Neural cell (in vitro differentiated cells): Measurements from ENCODE around the gene CDA. TPM values are rescaled to one million over a fixed set of nuclear protein-coding genes. Genes with fewer than 3 reads are reported as not detected.

Experiments used
- H2AFZ ChIP-seq: fragments of 200-600, 300-800 bp; sonication (generic), shearing (Covaris generic); 2 replicates; pipeline ENCODE4 v1.6.0; 2014; ENCODE audit warnings: low read depth, mild to moderate bottlenecking, antibody characterized with exemption, low read length, moderate library complexity
- H3F3A ChIP-seq: fragments of 200-600 bp; shearing (Covaris generic); 2 replicates; pipeline ENCODE4 v1.6.1; 2016; ENCODE audit warnings: mild to moderate bottlenecking, moderate library complexity, mixed read lengths, antibody characterized with exemption, low read length; ENCODE audit not compliant: insufficient read depth, poor library complexity, severe bottlenecking
- H3K27ac ChIP-seq: fragments of 200-600, 300-800 bp; sonication (generic), shearing (Covaris generic); 2 replicates; pipeline ENCODE4 v1.5.1; 2014; ENCODE audit warnings: mild to moderate bottlenecking, low read length, moderate library complexity
- H3K27me3 ChIP-seq: fragments of 300-800, 200-600 bp; sonication (generic), shearing (Covaris generic); 2 replicates; pipeline ENCODE4 v1.6.0; 2014; ENCODE audit warnings: mild to moderate bottlenecking, low read depth, low read length, moderate library complexity; ENCODE audit not compliant: insufficient read depth
- H3K36me3 ChIP-seq: fragments of 300-800, 200-600 bp; sonication (generic), shearing (Covaris generic); 2 replicates; pipeline ENCODE4 v1.5.1; 2014; ENCODE audit warnings: mild to moderate bottlenecking, antibody characterized with exemption, low read length, moderate library complexity; ENCODE audit not compliant: insufficient read depth
- H3K4me2 ChIP-seq: fragments of 300-800, 200-600 bp; sonication (generic), shearing (Covaris generic); 2 replicates; pipeline ENCODE4 v1.6.0; 2014; ENCODE audit warnings: mild to moderate bottlenecking, low read length
- H3K4me3 ChIP-seq: fragments of 300-800, 200-600 bp; sonication (generic), shearing (Covaris generic); 2 replicates; pipeline ENCODE4 v1.5.1; 2014; ENCODE audit warnings: mild to moderate bottlenecking, low read length, moderate library complexity
- H3K79me2 ChIP-seq: fragments of 200-600 bp; shearing (Covaris generic); replicated peaks from 2 replicates; pipeline ENCODE4 v1.6.0; 2014; ENCODE audit warnings: mild to moderate bottlenecking, low read length, moderate library complexity; ENCODE audit not compliant: insufficient read depth
- H3K9ac ChIP-seq: fragments of 300-800, 200-600 bp; sonication (generic), shearing (Covaris generic); 2 replicates; pipeline ENCODE4 v1.6.1; 2016; ENCODE audit warnings: mild to moderate bottlenecking, low read length, mixed read lengths
- H3K9me2 ChIP-seq: fragments of 200-600 bp; shearing (Covaris generic); 2 replicates; pipeline ENCODE4 v1.6.1; 2016; ENCODE audit warnings: mild to moderate bottlenecking, low read length, mixed read lengths; ENCODE audit not compliant: insufficient read depth
- H3K9me3 ChIP-seq: fragments of 200-600, 300-800 bp; sonication (generic), shearing (Covaris generic); 2 replicates; pipeline ENCODE4 v1.6.1; 2016; ENCODE audit warnings: mild to moderate bottlenecking, mixed run types, low read length, moderate library complexity, mixed read lengths
- H4K20me1 ChIP-seq: fragments of 200-600 bp; shearing (Covaris generic); 2 replicates; pipeline ENCODE4 v1.6.1; 2016; ENCODE audit warnings: mild to moderate bottlenecking, mixed run types; ENCODE audit not compliant: insufficient read depth
- EP300 ChIP-seq: fragments of 450-650 bp; conservative IDR thresholded peaks from 2 replicates; pipeline ENCODE4 v1.6.1; 2014; ENCODE audit warnings: antibody characterized with exemption, mild to moderate bottlenecking, moderate library complexity; ENCODE audit not compliant: poor library complexity, severe bottlenecking
- EZH2 ChIP-seq: fragments of 200-600, 300-800 bp; shearing (Covaris generic), sonication (generic); IDR thresholded peaks from 2 replicates; pipeline ENCODE4 v1.6.1; 2014; ENCODE audit warnings: antibody characterized with exemption, low read length, borderline replicate concordance, mild to moderate bottlenecking; ENCODE audit not compliant: insufficient read depth, poor library complexity, severe bottlenecking
- MXI1 ChIP-seq: fragments of 450-650 bp; conservative IDR thresholded peaks from 2 replicates; pipeline ENCODE4 v1.6.1; 2014; ENCODE audit warnings: antibody characterized with exemption, mild to moderate bottlenecking; ENCODE audit not compliant: poor library complexity, severe bottlenecking
- POLR2AphosphoS5 ChIP-seq: IDR thresholded peaks from 2 replicates; pipeline ENCODE4 v1.6.1; 2012
- RAD21 ChIP-seq: fragments of 450-650 bp; conservative IDR thresholded peaks from 2 replicates; pipeline ENCODE4 v1.6.1; 2014; ENCODE audit warnings: antibody characterized with exemption, mild to moderate bottlenecking, moderate library complexity
- SMC3 ChIP-seq: fragments of 450-650 bp; conservative IDR thresholded peaks from 2 replicates; pipeline ENCODE4 v1.6.1; 2014; ENCODE audit warnings: antibody characterized with exemption, mild to moderate bottlenecking, moderate library complexity; ENCODE audit not compliant: poor library complexity
- TAF1 ChIP-seq: IDR thresholded peaks from 2 replicates; pipeline ENCODE4 v1.6.1; 2012; ENCODE audit warnings: low read depth
- polyA plus RNA-seq: library from polyadenylated mRNA; depleted of rRNA; stranded (reverse); fragments of >200 nt; gene quantifications from 2 replicates; pipeline ENCODE4 v1.2.3, GENCODE V29; 2014
- TF ChIP-seq, protein P1 (sequence below): IDR thresholded peaks from 2 replicates; pipeline ENCODE4 v1.6.1; 2012; ENCODE audit warnings: borderline replicate concordance
- TF ChIP-seq, protein P2 (sequence below): fragments of 450-650 bp; IDR thresholded peaks from 2 replicates; pipeline ENCODE4 v1.5.1; 2014; ENCODE audit warnings: antibody characterized with exemption, mild to moderate bottlenecking, moderate library complexity; ENCODE audit not compliant: poor library complexity, severe bottlenecking

CDA gene
- polyA plus RNA-seq, 1 donor from 2014 or later, result not detected

DNA sequence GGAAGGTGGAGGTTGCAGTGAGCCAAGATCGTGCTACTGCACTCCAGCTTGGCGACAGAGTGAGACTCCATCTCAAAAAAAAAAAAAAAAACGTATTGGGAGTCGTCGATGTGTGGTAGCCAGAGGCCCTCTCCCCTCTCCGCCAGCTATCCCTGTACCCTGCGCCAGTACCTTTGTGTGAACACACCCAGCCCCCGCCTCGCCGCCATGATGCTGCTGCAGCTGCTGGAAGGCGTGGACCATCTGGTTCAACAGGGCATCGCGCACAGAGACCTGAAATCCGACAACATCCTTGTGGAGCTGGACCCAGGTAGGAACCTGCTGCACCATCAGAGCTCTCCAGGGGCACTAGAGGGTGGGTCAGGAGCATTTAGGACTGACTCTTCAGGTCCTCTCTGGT is 56.5 kb downstream of the CDA start:
- Histone ChIP-seq H3K4me2 (no peak overlapping the region), H3K9me2 (no peaks in the 10 kb centered on the region), H3K27ac (no peak overlapping the region), H3K27me3 (no peaks in the 10 kb centered on the region), H3F3A (no peaks in the 10 kb centered on the region), H3K9ac (no peak overlapping the region), H3K4me3 (no peak overlapping the region), H3K36me3 (peaks cover 7% of the 10 kb centered on the region), H3K79me2 (no peaks in the 10 kb centered on the region), H3K9me3 (no peaks in the 10 kb centered on the region), H2AFZ (no peak overlapping the region), H4K20me1 (no peaks in the 10 kb centered on the region)
- TF ChIP-seq, protein P1, sequence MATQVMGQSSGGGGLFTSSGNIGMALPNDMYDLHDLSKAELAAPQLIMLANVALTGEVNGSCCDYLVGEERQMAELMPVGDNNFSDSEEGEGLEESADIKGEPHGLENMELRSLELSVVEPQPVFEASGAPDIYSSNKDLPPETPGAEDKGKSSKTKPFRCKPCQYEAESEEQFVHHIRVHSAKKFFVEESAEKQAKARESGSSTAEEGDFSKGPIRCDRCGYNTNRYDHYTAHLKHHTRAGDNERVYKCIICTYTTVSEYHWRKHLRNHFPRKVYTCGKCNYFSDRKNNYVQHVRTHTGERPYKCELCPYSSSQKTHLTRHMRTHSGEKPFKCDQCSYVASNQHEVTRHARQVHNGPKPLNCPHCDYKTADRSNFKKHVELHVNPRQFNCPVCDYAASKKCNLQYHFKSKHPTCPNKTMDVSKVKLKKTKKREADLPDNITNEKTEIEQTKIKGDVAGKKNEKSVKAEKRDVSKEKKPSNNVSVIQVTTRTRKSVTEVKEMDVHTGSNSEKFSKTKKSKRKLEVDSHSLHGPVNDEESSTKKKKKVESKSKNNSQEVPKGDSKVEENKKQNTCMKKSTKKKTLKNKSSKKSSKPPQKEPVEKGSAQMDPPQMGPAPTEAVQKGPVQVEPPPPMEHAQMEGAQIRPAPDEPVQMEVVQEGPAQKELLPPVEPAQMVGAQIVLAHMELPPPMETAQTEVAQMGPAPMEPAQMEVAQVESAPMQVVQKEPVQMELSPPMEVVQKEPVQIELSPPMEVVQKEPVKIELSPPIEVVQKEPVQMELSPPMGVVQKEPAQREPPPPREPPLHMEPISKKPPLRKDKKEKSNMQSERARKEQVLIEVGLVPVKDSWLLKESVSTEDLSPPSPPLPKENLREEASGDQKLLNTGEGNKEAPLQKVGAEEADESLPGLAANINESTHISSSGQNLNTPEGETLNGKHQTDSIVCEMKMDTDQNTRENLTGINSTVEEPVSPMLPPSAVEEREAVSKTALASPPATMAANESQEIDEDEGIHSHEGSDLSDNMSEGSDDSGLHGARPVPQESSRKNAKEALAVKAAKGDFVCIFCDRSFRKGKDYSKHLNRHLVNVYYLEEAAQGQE, result no peak
- TF ChIP-seq EZH2 (no peak), RAD21 (no peak), EP300 (no peak), POLR2AphosphoS5 (no peak), MXI1 (no peak), SMC3 (no peak), TAF1 (no peak)
- TF ChIP-seq, protein P2, sequence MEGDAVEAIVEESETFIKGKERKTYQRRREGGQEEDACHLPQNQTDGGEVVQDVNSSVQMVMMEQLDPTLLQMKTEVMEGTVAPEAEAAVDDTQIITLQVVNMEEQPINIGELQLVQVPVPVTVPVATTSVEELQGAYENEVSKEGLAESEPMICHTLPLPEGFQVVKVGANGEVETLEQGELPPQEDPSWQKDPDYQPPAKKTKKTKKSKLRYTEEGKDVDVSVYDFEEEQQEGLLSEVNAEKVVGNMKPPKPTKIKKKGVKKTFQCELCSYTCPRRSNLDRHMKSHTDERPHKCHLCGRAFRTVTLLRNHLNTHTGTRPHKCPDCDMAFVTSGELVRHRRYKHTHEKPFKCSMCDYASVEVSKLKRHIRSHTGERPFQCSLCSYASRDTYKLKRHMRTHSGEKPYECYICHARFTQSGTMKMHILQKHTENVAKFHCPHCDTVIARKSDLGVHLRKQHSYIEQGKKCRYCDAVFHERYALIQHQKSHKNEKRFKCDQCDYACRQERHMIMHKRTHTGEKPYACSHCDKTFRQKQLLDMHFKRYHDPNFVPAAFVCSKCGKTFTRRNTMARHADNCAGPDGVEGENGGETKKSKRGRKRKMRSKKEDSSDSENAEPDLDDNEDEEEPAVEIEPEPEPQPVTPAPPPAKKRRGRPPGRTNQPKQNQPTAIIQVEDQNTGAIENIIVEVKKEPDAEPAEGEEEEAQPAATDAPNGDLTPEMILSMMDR, result no peak

DNA sequence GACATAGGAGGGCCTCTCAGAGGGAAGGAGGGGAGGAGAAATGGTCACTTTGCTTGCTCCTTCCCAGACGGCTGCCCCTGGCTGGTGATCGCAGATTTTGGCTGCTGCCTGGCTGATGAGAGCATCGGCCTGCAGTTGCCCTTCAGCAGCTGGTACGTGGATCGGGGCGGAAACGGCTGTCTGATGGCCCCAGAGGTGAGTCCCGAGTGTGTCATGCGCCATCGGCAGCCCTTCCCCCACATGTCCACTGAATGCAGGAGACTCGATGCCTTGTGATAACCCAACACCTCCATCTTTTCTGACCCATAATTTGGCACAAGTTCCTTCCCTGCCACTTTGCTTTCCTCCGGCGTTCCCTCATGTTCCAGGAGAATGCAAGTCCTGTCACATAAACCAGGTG is 59.5 kb downstream of the CDA start:
- H3K9me2 ChIP-seq, result no peaks in the 10 kb centered on the region
- H3F3A ChIP-seq, result no peaks in the 10 kb centered on the region
- TF ChIP-seq, protein P2, result no peak
- TF ChIP-seq SMC3, result no peak
- TF ChIP-seq RAD21, result no peak
- TF ChIP-seq TAF1, result no peak
- no peak for TF ChIP-seq EZH2
- TF ChIP-seq, protein P1, result no peak
- no peak for TF ChIP-seq POLR2AphosphoS5
- no peak for TF ChIP-seq MXI1
- no peak for TF ChIP-seq EP300
- no peak overlapping the region for H3K4me2 ChIP-seq
- no peaks in the 10 kb centered on the region for H3K9me3 ChIP-seq
- H2AFZ ChIP-seq, result no peak overlapping the region
- H3K27me3 ChIP-seq, result no peaks in the 10 kb centered on the region
- H3K9ac ChIP-seq, result no peak overlapping the region
- H3K36me3 ChIP-seq, result peaks cover 2% of the 10 kb centered on the region
- no peaks in the 10 kb centered on the region for H3K79me2 ChIP-seq
- no peak overlapping the region for H3K27ac ChIP-seq
- H3K4me3 ChIP-seq, result no peak overlapping the region
- no peaks in the 10 kb centered on the region for H4K20me1 ChIP-seq
